HG02981 (cell line): ENCODE data around the gene PLPP7.
"Not testable (repeated sequence)": the region's sequence is repeated elsewhere in the genome, so short reads cannot be mapped to it uniquely, and the experiment has no call there.

Source experiments
- ATAC-seq: cut with Tn5 transposase; IDR thresholded peaks from one replicate; pipeline ENCODE4 v1.9.1; 2021; ENCODE audit warnings: mild to moderate bottlenecking, moderate library complexity; ENCODE audit not compliant: unreplicated experiment

PLPP7 gene

GRCh38 chr9:131266266-131267229 is 23.0 kb upstream of the PLPP7 start:
- ATAC-seq: no peak

DNA sequence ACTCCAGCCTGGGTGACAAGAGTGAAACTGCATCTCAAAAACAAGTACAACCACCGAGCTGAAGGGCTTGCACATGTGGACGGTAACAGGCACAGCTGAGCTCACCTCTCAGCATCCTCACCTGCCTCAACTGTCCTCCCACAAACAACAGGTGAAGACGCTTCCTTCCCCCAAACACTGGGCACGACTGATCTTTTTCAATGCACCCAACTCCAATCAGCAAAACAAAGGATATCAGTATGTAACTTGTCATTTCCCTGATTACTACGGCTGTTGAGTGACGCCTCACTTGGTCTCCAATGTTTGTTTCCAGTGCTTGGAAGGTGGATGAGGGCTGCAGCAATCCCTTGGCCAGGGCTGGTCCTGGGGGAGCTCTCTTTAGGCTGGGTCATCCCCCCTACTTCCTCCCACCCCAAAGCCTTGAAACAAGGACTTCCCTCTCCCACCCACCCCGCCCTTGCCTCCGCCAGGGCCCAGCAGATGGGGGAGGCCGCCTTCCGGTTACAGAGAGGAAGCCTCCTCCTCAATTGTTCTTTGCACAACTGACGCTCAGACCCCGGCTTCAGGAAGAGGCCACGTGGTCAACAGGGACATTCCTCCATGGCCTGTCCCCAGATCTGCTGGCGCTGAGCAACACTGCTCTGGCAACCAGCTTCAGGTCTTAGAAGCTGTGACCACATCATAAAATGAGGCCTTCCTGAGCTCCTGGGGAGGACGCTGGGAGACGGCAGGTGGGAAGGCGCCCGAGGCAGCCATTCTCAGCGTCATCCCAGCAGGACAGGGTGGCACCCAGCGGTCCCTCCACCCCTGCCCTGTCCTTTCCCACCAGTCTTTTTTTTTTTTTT is 19.1 kb upstream of the PLPP7 start:
- no peak for ATAC-seq

DNA sequence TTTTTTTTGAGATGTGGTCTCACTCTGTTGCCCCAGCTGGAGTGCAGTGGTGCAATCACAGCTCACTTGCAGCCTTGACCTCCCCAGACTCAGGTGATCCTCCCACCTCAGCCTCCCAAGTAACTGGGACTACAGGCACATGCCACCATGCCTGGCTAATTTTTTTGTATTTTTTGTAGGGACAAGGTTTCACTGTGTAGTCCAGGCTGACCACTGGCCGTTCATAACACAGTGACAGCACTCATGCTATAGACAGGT is 18.6 kb upstream of the PLPP7 start:
- not testable (repeated sequence) for ATAC-seq

DNA sequence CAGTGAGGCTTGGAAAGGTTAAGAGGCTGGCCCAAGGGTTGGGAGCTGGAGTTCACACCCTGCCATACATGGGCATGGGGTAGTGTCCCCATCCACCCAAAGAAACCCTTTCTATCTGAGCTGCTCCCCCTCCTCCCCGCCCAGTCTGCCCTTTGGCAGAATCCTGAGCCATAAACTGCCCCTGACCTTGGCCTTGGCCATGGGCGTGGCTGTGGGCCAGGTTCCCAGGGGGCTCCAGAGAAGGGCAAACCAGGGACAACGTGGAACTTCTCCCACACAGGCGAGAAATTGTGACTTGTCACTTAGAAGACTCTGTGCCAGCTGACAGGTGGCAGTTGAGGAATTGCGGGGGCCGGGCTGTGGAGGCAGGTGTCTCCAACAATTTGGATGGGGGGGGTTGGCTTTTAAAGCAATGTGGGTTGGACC is 18.0 kb upstream of the PLPP7 start:
- no peak for ATAC-seq

DNA sequence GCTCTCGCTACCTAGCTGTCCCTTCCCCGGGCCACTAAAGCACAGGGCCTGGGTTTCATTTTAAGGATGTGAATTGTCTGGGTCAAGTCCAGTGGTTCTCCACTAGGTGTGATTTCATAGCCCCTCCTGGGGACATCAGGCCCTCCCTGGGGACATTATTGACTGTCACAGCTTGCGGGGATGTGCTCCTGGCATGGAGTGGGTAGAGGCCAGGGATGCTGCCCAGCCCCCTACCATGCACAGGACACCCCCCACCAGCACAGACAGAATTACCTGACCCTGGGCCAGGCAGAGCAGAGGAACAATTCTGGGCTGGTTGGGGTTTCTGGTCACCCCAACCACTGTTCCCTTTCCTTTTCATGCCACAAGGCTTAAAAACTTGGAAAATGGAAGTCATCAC is 17.3 kb upstream of the PLPP7 start:
- ATAC-seq: no peak

- ATAC-seq: no peak
Observed at GRCh38 chr9:131273146-131273855, 16.2 kb upstream of the PLPP7 start.

DNA sequence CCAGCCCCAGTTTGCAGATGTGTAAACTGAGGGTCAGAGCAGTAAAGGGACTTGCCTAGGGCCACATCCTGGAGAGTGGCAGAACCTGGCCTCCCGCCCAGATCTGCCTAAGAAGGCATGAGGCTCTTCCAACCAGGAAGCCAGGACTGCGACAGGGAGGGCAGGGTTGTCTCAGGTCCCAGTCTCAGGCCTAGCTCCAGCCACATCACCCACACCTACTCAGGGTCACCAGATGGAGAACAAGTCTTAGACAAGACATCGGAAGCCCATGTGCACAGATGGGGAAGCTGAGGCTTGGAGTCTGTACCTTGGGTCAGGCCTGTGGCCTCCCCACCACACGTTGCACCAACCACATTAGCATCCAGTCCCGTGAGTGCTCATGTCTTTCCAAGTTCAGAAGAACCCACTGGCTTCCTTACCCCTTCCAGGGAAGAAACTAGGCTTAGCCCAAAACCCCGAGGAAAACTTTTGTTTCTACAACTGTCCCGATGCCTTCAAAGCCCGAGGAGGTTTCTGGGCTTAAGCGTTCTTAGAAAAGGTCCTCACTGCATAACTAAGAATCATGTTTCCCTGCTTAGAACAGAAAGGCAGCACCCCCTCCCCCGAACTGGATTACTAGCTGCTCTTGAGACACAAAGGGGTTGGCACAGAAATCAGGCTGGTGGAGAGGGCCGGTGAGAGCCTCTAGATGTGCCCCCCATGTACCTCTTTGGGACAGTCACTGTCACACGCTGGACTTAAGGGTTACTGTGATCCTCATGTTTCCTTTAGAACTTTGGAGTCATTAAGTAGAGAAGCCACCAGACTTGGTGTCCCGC is 15.5 kb upstream of the PLPP7 start:
- ATAC-seq: no peak

DNA sequence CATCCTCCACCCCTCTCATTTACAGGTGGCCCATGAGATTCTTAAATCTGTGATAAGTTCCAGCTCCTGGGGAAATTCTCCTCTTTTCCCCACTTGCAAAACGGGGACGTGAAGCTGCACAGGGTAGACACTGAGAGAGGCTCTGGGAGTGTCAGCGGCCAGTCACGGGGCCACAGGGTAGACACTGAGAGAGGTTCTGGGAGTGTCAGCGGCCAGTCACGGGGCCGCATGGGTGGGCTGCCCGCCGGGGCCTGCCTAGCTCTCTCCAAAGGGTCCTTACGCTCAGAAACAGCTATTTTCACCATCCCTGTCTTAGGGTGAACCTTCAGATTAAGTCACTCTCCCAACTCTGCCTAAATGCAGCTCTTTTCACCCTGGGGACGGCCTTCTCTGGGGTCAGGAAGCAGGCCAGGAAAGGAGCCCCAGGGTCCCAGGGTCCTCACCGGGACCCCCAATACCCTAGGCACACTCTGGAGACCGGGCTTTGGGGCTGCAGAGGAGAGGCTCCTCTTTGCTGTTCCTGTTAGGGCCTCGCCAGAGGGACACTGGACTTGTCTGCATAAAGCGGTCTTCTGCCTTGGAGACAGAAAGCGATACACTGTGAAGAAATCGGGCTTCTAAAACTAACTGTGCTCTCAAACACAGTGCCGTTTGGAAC is 14.7 kb upstream of the PLPP7 start:
- ATAC-seq: no peak

DNA sequence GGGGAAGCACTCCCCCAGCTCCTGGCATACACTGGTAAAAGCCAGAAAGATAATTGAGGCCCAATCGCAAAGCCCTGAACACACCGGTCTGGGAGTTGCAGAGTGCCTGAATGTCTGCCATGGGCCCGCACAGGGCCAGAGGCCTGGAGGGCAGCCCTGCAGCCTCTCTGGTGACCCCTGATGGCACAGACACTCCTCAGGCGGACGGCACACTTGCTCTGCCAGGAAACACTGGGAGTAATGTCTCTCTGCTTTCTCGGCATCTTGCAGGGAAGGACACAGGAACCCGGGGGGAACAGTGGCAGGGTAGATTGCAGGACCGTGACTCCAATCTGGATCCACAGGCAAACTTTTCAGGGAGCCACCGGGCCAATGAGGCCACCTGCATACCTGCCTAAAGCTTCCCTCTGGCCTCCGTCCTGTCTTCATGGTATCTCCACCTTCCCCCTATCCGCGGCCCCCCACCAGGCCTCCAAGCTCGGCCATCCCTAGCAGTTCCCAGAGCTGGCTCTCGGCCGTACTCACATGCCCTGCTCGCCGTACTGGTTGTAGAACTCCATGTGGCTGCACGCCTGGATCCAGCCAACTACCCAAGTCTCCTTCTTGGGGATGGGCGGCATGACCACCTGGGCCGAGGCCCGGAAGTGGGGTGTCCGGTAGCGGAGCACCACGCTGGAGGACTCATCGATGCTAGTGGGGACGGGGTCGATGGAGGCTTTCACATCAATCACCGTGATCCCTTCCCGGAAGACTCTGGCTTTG is 14.0 kb upstream of the PLPP7 start:
- ATAC-seq: no peak

GRCh38 chr9:131276094-131276888 is 13.2 kb upstream of the PLPP7 start, which contains the start of gene FAM78A:
FAM78A (minus strand) TSS chr9:131276510; CDS start chr9:131276179, 331 bp downstream.
- no peak for ATAC-seq

DNA sequence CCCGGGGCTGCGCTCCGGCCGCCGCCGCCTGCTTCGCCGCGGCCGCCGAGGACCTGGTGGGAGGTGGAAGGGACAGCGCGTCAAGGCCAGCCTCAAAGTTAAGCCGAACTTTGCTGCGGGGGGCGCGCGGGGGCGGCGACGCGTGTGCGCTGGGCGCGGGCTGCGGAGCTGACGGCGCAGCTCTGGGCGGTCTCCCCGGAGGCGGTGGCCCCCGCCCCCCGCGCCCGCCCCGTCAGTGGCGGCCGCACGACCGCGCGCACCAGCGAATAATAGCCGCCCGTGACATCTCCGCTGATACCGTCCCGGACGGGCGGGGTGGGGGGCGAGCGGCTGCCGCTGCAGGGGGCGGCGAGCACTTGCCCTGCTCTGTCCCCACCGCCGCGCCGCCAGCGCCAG is 12.6 kb upstream of the PLPP7 start:
- ATAC-seq: no peak

GRCh38 chr9:131277287-131277909 is 12.1 kb upstream of the PLPP7 start:
- no peak for ATAC-seq

DNA sequence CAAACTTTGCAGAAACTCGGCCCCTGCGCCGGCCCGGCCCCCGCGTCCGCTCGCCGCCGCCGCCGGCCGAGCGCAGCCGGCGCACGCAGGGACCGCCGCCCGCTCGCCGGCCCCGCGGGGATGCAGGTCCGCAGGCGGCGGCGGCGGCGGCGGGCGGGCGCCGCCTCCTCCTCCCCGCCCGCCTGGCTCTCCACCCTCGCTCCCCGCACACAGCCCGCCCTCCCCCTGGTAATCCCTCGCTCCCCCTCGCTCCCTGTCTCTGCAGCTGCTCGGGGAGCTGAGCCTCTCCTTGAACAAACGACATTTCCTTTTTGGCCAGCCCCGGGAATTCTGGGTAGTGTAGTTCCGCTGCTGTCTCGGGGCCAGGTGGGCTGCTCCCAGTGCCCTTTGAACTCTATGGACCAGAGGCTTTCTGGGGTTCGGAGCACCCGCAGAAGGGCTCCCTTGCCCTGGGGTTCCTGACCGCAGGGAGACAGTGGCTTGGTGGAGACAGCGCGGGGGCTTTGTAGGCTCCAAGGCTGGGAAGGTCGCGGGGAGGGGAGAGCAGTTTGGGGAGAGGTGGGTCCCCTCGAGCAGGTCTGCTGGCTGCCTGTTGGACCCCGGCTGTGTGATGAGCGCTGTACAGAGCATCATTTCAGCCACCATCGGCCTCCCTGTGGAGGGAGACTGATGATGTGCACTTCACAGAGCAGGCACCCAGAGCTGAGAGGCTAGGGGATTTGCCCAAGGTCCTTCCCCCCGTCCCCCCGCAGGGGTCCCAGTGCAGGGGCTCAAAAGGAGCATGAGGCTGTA is 11.4 kb upstream of the PLPP7 start:
- no peak for ATAC-seq

GRCh38 chr9:131278702-131279111 is 10.8 kb upstream of the PLPP7 start:
- no peak for ATAC-seq

- ATAC-seq: no peak
Observed at GRCh38 chr9:131279196-131279862, 10.2 kb upstream of the PLPP7 start.

DNA sequence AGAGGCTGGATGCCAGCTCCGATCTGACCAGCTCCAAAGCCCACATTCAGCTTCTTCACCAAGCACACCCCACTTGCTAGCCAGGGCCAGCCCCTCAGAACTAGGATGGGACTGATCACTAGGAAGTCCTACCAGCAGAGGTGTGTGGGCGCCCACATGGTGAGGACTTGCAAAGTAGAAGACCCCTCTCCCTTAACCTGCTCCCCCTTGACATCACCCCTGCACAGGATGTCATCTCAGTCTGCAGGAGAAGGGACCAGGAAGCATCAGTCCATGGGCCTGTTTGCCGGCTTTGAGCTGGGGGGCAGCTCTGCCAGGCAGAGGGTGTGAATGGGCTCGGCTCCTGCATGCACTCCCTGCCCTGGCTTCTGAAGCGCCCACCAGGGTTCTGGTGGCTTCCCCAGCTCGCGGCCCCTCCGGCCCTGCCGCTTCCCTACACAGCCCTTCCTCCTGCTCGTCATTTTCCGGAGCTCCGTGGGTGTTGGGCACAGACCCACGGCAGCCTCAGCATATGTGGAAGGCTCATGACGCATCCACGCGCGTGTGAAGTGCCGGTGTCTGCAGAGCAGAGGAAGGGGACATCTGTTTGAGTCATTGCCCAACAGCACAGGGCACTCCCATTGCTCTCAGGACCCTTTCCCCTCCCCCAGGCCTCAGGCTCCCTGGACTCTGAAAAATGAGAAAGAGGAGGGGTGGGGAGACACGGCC is 9.5 kb upstream of the PLPP7 start:
- ATAC-seq: no peak
